HL-60 (cell line): Measurements from ENCODE around the gene TLL2.

Source experiments
- CTCF ChIP-seq: IDR thresholded peaks from one replicate; pipeline ENCODE4 v1.5.1; 2011; ENCODE audit warnings: low read length, control low read depth, inconsistent platforms; ENCODE audit not compliant: insufficient read depth
- GABPA ChIP-seq: IDR thresholded peaks from 2 replicates; pipeline ENCODE4 v1.6.1; 2012; ENCODE audit warnings: low read depth
- TF ChIP-seq, protein P1 (sequence below): IDR thresholded peaks from 2 replicates; pipeline ENCODE4 v1.6.1; 2012; ENCODE audit warnings: low read depth; ENCODE audit not compliant: insufficient replicate concordance

DNA sequence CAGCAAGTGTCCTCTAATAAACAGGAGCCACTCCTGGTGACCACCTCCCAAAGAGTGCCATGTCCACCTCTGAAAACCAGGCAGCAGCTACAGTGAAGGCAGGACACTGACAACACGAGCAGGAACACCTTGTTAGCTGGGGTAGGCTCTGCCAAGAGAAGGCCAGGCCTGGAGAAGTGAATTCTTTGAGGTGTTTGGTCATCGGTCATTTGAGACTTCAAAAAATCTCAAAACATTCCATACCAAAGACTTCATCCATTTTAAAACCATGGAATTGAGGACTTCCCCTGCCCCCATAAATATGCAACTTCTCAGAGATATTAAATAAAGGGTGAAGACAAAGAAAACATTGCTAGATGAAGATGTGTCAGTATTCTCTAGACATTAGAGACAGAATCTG, 126.6 kb downstream of the TLL2 start:
- no peak for TF ChIP-seq CTCF
- TF ChIP-seq, protein P1, sequence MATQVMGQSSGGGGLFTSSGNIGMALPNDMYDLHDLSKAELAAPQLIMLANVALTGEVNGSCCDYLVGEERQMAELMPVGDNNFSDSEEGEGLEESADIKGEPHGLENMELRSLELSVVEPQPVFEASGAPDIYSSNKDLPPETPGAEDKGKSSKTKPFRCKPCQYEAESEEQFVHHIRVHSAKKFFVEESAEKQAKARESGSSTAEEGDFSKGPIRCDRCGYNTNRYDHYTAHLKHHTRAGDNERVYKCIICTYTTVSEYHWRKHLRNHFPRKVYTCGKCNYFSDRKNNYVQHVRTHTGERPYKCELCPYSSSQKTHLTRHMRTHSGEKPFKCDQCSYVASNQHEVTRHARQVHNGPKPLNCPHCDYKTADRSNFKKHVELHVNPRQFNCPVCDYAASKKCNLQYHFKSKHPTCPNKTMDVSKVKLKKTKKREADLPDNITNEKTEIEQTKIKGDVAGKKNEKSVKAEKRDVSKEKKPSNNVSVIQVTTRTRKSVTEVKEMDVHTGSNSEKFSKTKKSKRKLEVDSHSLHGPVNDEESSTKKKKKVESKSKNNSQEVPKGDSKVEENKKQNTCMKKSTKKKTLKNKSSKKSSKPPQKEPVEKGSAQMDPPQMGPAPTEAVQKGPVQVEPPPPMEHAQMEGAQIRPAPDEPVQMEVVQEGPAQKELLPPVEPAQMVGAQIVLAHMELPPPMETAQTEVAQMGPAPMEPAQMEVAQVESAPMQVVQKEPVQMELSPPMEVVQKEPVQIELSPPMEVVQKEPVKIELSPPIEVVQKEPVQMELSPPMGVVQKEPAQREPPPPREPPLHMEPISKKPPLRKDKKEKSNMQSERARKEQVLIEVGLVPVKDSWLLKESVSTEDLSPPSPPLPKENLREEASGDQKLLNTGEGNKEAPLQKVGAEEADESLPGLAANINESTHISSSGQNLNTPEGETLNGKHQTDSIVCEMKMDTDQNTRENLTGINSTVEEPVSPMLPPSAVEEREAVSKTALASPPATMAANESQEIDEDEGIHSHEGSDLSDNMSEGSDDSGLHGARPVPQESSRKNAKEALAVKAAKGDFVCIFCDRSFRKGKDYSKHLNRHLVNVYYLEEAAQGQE, result no peak
- no peak for TF ChIP-seq GABPA
